ENCODE measurements around the gene VPS4A.

VPS4A gene

DNA sequence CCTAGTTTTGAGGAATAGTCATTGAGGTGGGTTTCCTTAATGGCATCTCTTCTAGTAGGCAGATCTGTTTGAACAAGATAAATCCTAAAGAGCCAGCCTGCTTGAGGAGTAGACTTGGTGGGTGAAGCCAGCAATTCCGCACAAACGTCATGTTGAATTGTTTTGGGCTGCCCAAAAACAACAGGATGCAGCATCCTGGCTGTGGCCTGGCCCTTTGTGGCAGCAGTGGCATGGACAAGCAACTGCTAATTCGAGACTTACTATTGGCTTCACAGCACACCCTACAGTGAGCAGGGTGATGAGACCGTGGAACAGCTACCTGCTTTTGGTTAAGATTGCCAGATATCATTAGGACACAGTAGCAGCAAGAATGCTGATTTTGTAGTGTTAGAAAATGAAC is 9.3 kb upstream of the VPS4A start:
- H3K36me3 ChIP-seq (ENCODE audit: control insufficient read depth, insufficient read depth, low read length): no peaks in the 10 kb centered on the region

DNA sequence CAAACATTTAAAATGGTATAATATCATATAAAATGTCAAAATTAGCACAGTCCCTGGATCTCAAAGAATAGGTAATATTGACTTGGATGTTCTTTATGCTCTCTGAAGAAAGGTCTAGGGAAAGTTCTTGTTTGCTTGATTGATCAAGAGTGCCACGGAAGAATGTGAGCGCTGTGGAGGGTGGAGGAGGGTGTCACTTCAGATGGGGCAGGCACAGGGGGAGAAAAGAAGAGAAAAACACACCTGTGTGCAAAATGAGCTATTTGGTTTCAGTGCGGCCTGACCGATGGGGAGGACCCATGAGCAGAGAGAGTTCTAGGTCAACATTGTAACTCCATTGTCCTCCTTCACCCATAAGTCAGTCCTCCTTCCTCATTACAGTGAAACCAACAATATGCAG is 8.8 kb upstream of the VPS4A start:
- H3K4me1 ChIP-seq: no peaks in the 10 kb centered on the region
- H2AFZ ChIP-seq: no peak overlapping the region
- H3K27me3 ChIP-seq (ENCODE audit: control insufficient read depth, insufficient read depth, low read length): no peaks in the 10 kb centered on the region
- H3K4me2 ChIP-seq (ENCODE audit: low read length): no peak overlapping the region
- TF ChIP-seq, protein P1, sequence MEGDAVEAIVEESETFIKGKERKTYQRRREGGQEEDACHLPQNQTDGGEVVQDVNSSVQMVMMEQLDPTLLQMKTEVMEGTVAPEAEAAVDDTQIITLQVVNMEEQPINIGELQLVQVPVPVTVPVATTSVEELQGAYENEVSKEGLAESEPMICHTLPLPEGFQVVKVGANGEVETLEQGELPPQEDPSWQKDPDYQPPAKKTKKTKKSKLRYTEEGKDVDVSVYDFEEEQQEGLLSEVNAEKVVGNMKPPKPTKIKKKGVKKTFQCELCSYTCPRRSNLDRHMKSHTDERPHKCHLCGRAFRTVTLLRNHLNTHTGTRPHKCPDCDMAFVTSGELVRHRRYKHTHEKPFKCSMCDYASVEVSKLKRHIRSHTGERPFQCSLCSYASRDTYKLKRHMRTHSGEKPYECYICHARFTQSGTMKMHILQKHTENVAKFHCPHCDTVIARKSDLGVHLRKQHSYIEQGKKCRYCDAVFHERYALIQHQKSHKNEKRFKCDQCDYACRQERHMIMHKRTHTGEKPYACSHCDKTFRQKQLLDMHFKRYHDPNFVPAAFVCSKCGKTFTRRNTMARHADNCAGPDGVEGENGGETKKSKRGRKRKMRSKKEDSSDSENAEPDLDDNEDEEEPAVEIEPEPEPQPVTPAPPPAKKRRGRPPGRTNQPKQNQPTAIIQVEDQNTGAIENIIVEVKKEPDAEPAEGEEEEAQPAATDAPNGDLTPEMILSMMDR (IDR thresholded peaks at IDR 0.05): no peak
- no peak overlapping the region for H3K9ac ChIP-seq
- no peaks in the 10 kb centered on the region for H3K9me3 ChIP-seq (ENCODE audit: control insufficient read depth, low read length)
- no peaks in the 10 kb centered on the region for H3K36me3 ChIP-seq (ENCODE audit: control insufficient read depth, insufficient read depth, low read length)
- H3K79me2 ChIP-seq: no peaks in the 10 kb centered on the region
- no peak overlapping the region for H3K27ac ChIP-seq
- no peak overlapping the region for H3K4me3 ChIP-seq (ENCODE audit: low read depth, low read length)

More for the DNA sequence above, 9.3 kb upstream of the VPS4A start:
- Histone ChIP-seq H3K4me1 (no peaks in the 10 kb centered on the region), H3K4me3 (ENCODE audit: low read depth, low read length) (no peak overlapping the region), H3K9ac (no peak overlapping the region), H3K9me3 (ENCODE audit: control insufficient read depth, low read length) (no peaks in the 10 kb centered on the region), H2AFZ (no peak overlapping the region), H3K27me3 (ENCODE audit: control insufficient read depth, insufficient read depth, low read length) (no peaks in the 10 kb centered on the region), H3K27ac (no peak overlapping the region), H3K79me2 (no peaks in the 10 kb centered on the region), H3K4me2 (ENCODE audit: low read length) (no peak overlapping the region)
- TF ChIP-seq, protein P1 (IDR thresholded peaks at IDR 0.05): no peak

DNA sequence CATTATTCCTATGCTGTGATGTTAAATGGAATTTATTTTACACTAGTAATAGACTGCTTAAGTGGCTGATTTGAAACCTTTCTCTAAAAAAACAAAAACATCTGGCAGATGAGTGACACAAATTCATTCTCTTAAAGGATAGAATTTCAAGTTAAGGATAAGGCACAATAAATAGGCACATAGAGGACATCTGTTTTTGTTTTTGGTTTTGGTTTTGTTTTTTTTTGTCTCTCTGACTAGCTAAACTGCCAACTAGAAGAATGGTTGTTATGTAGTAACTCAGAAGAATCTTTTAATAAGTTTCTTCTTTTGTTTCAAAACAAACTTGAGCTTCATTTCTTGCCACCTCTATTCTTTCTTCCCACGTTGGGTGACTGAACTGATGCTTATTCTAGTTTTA is 5.1 kb upstream of the VPS4A start:
- no peak overlapping the region for H2AFZ ChIP-seq
- H3K79me2 ChIP-seq: no peaks in the 10 kb centered on the region
- no peak overlapping the region for H3K27ac ChIP-seq
- TF ChIP-seq, protein P1 (IDR thresholded peaks at IDR 0.05): no peak
- no peaks in the 10 kb centered on the region for H3K4me1 ChIP-seq
- H3K4me2 ChIP-seq (ENCODE audit: low read length): no peak overlapping the region
- no peak overlapping the region for H3K9ac ChIP-seq
- H3K4me3 ChIP-seq (ENCODE audit: low read depth, low read length): no peak overlapping the region
- no peaks in the 10 kb centered on the region for H3K9me3 ChIP-seq (ENCODE audit: control insufficient read depth, low read length)
- H3K36me3 ChIP-seq (ENCODE audit: control insufficient read depth, insufficient read depth, low read length): no peaks in the 10 kb centered on the region
- H3K27me3 ChIP-seq (ENCODE audit: control insufficient read depth, insufficient read depth, low read length): no peaks in the 10 kb centered on the region

DNA sequence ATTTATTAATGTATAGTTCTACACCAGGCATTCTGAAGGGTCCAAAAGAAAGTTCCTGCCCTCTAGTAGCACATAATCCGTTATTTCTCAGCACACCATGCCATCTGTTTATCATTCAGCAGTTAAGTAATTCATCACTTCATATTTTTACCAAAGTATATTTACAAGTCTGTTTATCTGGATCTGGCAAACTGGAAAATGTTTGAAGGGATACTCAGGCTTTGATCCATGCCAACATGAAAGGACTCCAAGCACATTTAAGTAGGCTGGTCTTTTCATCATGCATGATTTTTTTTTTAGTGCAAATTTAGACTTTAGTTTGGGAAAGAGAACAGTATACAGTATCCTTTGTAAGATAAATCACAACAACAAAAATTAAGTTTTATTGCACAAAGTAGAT is 4.1 kb upstream of the VPS4A start:
- TF ChIP-seq, protein P1 (IDR thresholded peaks at IDR 0.05): no peak
- Histone ChIP-seq H2AFZ (no peak overlapping the region), H3K27ac (no peak overlapping the region), H3K36me3 (ENCODE audit: control insufficient read depth, insufficient read depth, low read length) (no peaks in the 10 kb centered on the region), H3K27me3 (ENCODE audit: control insufficient read depth, insufficient read depth, low read length) (no peaks in the 10 kb centered on the region), H3K79me2 (peaks cover 3% of the 10 kb centered on the region), H3K4me2 (ENCODE audit: low read length) (no peak overlapping the region), H3K9me3 (ENCODE audit: control insufficient read depth, low read length) (no peaks in the 10 kb centered on the region), H3K4me3 (ENCODE audit: low read depth, low read length) (no peak overlapping the region), H3K9ac (no peak overlapping the region), H3K4me1 (no peaks in the 10 kb centered on the region)

DNA sequence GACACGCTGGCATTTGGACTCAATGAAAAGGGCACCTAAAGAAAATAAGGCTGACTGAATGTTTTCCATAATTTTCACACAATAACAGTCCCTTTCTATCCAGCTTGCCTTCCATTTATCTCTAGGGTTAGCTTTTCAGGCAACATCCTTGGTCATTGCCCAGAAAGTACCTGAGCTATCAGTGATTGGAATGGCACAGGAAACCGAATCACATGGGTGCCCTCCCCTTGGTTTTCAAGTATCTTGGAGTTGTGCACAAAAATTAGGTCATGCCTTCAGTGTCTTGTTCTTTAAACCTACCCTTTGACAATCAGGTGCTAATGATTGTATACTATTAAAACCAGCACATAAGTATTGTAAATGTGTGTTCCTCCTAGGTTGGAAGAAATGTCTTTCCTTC is 3.3 kb upstream of the VPS4A start:
- Histone ChIP-seq H3K4me3 (ENCODE audit: low read depth, low read length) (no peak overlapping the region), H2AFZ (no peak overlapping the region), H3K36me3 (ENCODE audit: control insufficient read depth, insufficient read depth, low read length) (no peaks in the 10 kb centered on the region), H3K9me3 (ENCODE audit: control insufficient read depth, low read length) (no peaks in the 10 kb centered on the region), H3K4me1 (no peaks in the 10 kb centered on the region), H3K27me3 (ENCODE audit: control insufficient read depth, insufficient read depth, low read length) (no peaks in the 10 kb centered on the region), H3K4me2 (ENCODE audit: low read length) (no peak overlapping the region), H3K27ac (no peak overlapping the region), H3K9ac (no peak overlapping the region), H3K79me2 (peaks cover 6% of the 10 kb centered on the region)
- TF ChIP-seq, protein P1 (IDR thresholded peaks at IDR 0.05): no peak
